ENCODE measurements around the gene ASTN2.
"Not testable (repeated sequence)": the region's sequence is repeated elsewhere in the genome, so short reads cannot be mapped to it uniquely, and the experiment has no call there.

DNA sequence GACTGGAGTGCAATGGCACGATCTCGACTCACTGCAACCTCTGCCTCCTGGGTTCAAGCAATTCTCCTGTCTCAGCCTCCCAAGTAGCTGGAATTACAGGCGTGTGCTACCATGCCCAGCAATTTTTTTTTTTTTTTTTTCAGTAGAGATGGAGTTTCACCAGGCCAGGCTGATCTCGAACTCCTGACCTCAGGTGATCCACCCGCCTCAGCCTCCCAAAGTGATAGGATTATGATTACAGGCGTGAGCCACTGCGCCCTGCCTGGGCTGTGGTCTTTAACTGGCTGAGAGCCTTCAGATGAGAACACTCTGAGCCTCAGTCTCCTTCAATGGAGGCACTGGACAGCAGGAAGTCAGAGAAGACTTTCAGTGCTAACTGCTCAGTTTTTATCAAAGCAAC lies 576.4 kb downstream of the ASTN2 start:
- TF ChIP-seq, protein P1, sequence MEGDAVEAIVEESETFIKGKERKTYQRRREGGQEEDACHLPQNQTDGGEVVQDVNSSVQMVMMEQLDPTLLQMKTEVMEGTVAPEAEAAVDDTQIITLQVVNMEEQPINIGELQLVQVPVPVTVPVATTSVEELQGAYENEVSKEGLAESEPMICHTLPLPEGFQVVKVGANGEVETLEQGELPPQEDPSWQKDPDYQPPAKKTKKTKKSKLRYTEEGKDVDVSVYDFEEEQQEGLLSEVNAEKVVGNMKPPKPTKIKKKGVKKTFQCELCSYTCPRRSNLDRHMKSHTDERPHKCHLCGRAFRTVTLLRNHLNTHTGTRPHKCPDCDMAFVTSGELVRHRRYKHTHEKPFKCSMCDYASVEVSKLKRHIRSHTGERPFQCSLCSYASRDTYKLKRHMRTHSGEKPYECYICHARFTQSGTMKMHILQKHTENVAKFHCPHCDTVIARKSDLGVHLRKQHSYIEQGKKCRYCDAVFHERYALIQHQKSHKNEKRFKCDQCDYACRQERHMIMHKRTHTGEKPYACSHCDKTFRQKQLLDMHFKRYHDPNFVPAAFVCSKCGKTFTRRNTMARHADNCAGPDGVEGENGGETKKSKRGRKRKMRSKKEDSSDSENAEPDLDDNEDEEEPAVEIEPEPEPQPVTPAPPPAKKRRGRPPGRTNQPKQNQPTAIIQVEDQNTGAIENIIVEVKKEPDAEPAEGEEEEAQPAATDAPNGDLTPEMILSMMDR (IDR thresholded peaks at IDR 0.05) = not testable (repeated sequence)
- not testable (repeated sequence) for TF ChIP-seq POLR2A (IDR thresholded peaks at IDR 0.05)

Data from Peyer's patch (tissue), 4 donors.